ENCODE results near the gene ECSIT.
"Not testable (repeated sequence)": the region's sequence is repeated elsewhere in the genome, so short reads cannot be mapped to it uniquely, and the experiment has no call there.

The ECSIT gene

GRCh38 chr19:11528551-11529341 lies at the start of gene ECSIT:
Gene ECSIT (minus strand): TSS chr19:11529134. CDS start chr19:11519170, 9,964 bp downstream.
- DNase-seq (ENCODE audit: low read depth in 1 of 2, low spot score in 1 of 2), result peak; percentile 77 to 86

GRCh38 chr19:11577451-11578257 lies 48.7 kb upstream of the ECSIT start, which contains the start of gene ACP5:
Gene ACP5 (minus strand): TSS chr19:11577645. CDS start chr19:11577317, 328 bp downstream.
- DNase-seq (ENCODE audit: low read depth in 1 of 2, low spot score in 1 of 2), result no peak

GRCh38 chr19:11576227-11576626 lies 47.3 kb upstream of the ECSIT start:
- no peak for DNase-seq (ENCODE audit: low read depth in 1 of 2, low spot score in 1 of 2)

GRCh38 chr19:11574689-11575088 lies 45.8 kb upstream of the ECSIT start:
- no peak for DNase-seq (ENCODE audit: low read depth in 1 of 2, low spot score in 1 of 2)

GRCh38 chr19:11573763-11574162 lies 44.8 kb upstream of the ECSIT start:
- DNase-seq (ENCODE audit: low read depth in 1 of 2, low spot score in 1 of 2), result not testable (repeated sequence)

- DNase-seq (ENCODE audit: low read depth in 1 of 2, low spot score in 1 of 2), result not testable (repeated sequence)
These were observed 44.4 kb upstream of the ECSIT start for GRCh38 chr19:11573354-11573753.

GRCh38 chr19:11570039-11570462 lies 41.1 kb upstream of the ECSIT start:
- no peak for DNase-seq (ENCODE audit: low read depth in 1 of 2, low spot score in 1 of 2)

- DNase-seq (ENCODE audit: low read depth in 1 of 2, low spot score in 1 of 2), result no peak
These were observed 37.2 kb upstream of the ECSIT start for GRCh38 chr19:11566164-11566563.

- not testable (repeated sequence) for DNase-seq (ENCODE audit: low read depth in 1 of 2, low spot score in 1 of 2)
These were observed 36.7 kb upstream of the ECSIT start for GRCh38 chr19:11565649-11565980.

- not testable (repeated sequence) for DNase-seq (ENCODE audit: low read depth in 1 of 2, low spot score in 1 of 2)
These were observed 35.3 kb upstream of the ECSIT start for GRCh38 chr19:11564082-11564807.

GRCh38 chr19:11563532-11563931 lies 34.6 kb upstream of the ECSIT start:
- no peak for DNase-seq (ENCODE audit: low read depth in 1 of 2, low spot score in 1 of 2)

- peak in 1 of 2 donors; percentile 24 for DNase-seq (ENCODE audit: low read depth in 1 of 2, low spot score in 1 of 2)
These were observed 31.6 kb upstream of the ECSIT start for GRCh38 chr19:11560404-11561051.

- peak; percentile 89 to 95 for DNase-seq (ENCODE audit: low read depth in 1 of 2, low spot score in 1 of 2)
These were observed 30.2 kb upstream of the ECSIT start, which contains the start of gene ELOF1 for GRCh38 chr19:11558881-11559828. Gene ELOF1 (minus strand): TSS chr19:11559230. CDS start chr19:11554347, 4,883 bp downstream.

GRCh38 chr19:11556634-11557420 lies 27.9 kb upstream of the ECSIT start:
- DNase-seq (ENCODE audit: low read depth in 1 of 2, low spot score in 1 of 2), result no peak

- no peak for DNase-seq (ENCODE audit: low read depth in 1 of 2, low spot score in 1 of 2)
These were observed 26.3 kb upstream of the ECSIT start for GRCh38 chr19:11555246-11555645.

- DNase-seq (ENCODE audit: low read depth in 1 of 2, low spot score in 1 of 2), result no peak
These were observed 25.2 kb upstream of the ECSIT start for GRCh38 chr19:11554160-11554559.

GRCh38 chr19:11552666-11553372 lies 23.9 kb upstream of the ECSIT start:
- no peak for DNase-seq (ENCODE audit: low read depth in 1 of 2, low spot score in 1 of 2)

- no peak for DNase-seq (ENCODE audit: low read depth in 1 of 2, low spot score in 1 of 2)
These were observed 22.8 kb upstream of the ECSIT start for GRCh38 chr19:11551603-11552235.

Data from activated T-helper 1 cell treated with anti-CD3 and anti-CD28 coated beads, Interleukin-2, amount 50 U/mL, for 16 hours (primary cell).